CD4-positive, alpha-beta T cell treated with Interleukin-12 subunit alpha and Interleukin-12 subunit beta, for 1 hour (primary cell): ENCODE results near the gene NEURL2.
"Not testable (repeated sequence)": the region's sequence is repeated elsewhere in the genome, so short reads cannot be mapped to it uniquely, and the experiment has no call there.

Experiments
- DNase-seq: peaks from one replicate; pipeline ENCODE4 v3.0.0-alpha.2; 2020

Gene NEURL2

DNA sequence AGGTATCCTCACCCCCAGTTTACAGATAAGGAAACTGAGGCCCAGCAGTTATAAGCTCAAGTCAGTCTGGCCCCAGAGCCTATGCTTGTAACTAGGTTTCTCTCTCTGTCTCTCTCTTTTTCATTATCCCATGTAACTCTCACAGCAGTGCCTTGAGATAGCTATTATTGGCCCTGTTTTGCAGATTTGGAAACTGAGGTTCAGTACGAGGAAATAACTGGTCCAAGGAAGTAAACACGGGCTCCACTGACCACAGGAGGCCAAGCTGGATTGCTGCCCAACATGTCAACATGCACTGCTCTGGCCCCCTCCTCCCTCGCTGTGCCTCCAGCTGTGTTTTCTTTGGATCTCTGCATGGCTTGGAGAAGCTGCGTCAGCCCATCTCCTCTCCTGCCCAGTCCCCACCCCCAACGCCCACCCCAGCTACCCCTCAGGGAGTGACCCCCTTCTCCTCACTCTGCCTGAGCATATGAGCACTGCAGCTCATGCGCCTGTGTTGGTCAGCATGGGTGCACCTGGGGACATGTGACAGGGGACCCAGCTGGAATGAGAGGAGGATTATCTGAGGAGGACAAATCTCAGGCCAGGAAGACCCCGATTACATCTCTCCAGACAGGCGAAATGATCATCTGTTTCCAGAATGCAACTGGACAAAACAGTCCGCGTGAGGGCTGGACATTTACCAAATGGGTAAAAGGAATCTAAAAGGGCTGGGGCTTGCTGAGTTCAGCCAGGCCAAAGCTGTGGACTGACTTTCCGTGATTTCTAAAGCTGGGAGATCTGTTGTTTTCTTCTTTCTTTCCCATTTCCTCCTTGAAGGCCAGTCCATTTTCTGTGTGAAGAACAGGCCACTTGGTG, 28.8 kb upstream of the NEURL2 start:
- no peak for DNase-seq

DNA sequence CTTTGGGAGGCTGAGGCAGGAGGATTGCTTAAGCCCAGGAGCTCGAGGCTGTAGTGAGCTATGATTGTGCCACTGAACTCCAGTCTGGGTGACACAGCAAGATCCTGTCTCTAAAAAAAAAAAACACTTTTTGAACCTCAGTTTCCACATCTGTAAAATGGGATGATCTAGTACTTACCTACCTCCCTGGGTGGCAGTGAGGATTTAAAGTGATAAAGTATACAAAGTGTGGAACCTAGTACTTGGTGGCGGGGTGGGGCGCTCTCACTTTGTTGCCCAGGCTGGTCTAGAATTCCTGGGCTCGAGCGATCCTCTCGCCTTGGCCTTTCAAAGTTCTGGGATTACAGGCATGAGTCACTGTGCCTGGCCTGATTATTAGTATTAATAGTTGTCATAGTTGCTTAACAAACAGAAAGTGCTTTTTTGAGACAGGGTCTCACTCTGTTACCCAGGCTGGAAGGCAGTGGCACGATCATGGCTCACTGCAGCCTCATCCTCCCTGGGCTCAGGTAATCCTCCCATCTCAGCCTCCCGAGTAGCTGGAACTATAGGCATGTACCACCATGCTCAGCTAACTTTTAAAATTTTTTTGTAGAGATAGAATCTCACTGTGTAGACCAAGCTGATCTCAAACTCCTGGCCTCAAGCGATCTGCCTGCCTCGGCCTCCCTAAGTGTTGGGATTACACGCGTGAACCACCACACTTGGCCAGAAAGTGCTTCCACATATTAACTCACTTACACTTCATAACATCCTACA, 27.9 kb upstream of the NEURL2 start:
- no peak for DNase-seq

GRCh38 chr20:45918182-45918737, 27.3 kb upstream of the NEURL2 start:
- no peak for DNase-seq

DNA sequence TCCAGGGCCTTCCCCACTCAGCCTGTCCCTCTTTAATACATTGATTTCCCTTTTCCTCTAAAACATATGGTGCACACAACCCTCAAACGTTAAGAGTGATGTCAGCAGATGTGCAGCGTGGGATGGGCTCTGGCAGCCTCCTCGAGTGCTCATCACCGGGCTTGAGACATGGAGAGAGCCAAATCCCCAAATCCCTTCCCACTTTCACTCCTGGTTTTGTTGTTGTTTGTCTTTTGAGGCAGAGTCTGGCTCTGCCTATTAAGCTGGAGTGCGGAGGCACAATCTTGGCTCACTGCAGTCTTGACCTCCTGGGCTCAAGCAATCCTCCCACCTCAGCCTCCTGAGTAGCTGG, 26.8 kb upstream of the NEURL2 start:
- DNase-seq = no peak

DNA sequence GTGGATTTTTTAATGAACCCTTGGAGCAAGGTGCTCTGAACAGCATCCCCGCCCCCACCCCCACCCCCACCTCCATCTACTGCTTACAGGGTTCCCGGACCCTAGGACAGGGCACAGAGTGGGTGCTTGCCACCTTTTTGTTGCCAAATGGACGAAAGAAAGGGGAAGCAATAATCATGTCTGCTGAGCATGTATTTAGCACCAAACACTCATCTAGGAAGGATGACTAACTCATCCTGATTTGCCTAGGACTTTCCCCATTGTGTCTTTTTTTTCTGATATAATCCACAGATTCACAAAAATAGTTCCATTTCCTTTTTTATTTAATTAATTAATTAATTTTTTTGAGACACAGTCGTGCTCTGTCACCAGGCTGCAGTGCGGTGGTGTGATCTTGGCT, 22.1 kb upstream of the NEURL2 start:
- DNase-seq = no peak

DNA sequence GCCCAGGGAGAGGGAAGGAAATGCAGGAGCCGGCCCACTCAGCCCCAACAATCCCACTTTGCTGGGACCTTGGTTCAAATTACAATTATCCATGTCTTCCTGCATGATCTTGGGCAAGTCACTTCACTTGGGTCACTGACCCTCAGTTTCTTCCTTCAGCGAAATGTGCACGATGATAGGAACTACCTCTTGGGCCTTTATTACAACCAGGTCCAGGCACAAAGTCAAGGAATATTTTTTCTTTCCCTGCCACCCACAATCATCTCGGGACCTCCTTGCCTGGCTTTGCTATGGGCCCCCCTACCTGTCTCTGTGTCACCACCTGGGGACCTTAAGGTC, 21.3 kb upstream of the NEURL2 start:
- DNase-seq = no peak

DNA sequence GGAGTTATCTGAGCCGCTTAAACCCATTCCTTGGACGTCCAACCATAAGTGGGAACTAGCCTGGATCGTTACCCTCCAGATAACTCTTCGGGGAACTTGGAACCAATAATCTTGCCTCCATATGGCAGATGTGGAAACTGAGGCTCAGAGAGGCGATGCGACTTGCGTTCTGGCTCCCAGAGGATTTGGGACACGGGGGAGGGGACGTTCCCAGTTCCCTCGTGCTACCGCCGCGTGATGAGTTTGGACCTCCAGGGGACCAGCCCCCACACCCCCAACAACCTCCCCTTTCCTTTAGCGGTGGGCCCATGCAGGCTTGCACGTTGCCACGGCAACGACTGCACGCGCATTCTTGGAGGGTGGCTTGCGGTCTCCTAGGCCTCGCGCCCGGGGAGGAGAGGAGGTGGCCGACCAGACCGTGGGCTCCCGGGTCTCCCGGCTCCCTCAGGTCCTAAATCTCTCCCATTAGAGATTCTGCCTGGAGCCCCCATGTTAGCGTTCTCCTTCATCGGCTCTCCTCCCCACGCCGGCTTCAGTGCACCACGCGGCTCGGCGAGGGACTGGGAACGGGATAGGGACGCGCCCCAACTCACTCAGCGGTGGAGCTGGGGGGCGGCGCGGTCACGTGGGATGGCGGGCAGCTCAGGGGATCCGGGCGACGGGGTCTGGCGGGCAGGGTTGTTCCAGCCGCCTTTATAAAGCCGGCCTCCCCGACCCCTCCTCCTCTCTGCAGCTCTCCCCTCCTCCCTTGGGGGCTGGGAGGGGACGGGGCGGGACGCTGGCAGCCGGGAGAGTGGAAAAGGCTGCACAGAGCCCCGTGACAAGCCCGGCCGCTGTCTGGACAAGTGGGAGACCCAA, 20.7 kb upstream of the NEURL2 start, which contains the start of gene PLTP:
Gene PLTP (minus strand): TSS at position 670 of the 858 bp plus-strand sequence. CDS start 703 bp downstream, outside the sequence.
- DNase-seq = peak; percentile 43

- DNase-seq = peak; percentile 92
Measured at GRCh38 chr20:45910670-45911485, 19.9 kb upstream of the NEURL2 start.

DNA sequence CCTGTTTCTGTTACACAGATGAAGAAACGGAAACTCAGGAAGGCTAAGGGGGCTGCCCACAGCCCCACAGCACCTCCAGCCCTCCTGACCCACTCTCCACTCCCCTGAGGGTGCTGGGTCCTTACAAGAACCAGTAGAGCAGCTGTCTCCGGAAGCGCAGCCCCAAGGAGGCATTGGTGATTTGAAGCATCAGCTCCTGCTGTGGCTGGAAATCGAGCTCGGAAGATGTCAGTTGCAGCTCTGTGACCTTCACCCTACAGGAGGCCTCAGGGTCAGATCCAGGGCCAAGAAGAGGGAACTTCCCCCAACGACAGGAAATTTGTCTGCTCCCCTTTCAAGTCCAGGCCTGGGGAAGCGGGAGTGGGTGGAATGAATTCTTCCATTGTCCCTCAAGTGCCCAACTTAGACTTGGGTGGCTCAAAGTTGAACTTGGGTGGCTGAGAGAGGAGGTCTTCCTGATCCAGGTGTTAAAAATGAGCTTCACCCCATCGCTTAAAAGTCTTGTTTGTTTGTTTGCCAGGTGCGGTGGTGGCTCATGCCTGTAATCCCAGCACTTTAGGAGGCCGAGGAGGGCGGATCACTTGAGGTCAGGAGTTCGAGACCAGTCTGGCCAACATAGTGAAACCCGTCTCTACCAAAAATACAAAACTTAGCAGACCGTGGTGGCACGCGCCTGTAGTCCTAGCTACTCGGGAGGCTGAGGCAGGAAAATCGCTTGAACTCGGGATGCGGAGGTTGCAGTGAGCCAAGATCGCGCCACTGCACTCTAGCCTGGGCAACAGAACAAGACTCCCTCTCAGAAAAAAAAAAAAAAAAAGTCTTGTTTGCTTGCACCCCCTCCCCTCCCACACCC, 19.0 kb upstream of the NEURL2 start:
- DNase-seq = no peak

DNA sequence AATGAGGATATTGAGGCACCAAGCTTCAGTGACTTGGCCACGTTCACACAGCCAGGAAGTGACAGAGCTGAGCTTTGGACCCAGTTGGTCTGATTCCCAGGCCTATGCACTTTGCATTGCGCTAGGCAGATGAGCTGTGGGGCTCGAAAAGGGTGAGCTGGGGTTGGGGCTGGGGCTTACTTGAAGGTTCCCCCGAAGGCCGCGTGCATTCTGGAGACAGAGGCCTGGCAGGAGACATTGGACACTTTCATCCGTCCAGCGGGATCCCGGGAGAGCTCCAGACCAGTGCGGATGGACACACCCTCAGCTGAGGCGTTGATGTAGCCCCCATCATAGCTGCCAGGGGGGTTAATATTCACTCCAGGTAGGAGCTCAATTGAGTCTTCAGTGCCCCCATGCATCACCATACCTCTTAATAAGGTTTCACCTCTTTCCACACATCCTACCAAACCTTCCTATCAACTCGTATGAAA, 18.4 kb upstream of the NEURL2 start:
- DNase-seq = no peak

DNA sequence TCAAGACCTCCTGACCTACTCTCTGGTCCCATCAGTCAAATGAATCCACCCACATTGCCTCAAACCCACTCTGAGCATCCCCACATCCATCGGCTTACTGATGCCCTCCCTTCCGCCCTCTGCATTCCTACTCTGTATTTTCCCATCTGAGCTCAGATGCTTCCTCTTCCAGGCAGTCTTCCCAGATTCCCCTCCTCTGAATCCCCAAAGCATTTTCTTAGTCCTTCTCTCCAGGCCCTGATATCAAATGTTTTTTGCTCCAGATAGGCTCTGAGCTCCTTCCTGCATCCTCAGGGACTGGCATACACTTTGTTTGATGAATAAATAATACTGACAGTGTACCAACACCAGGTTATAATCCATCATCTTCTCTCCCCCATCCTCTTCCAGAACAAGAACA, 17.1 kb upstream of the NEURL2 start:
- no peak for DNase-seq

DNA sequence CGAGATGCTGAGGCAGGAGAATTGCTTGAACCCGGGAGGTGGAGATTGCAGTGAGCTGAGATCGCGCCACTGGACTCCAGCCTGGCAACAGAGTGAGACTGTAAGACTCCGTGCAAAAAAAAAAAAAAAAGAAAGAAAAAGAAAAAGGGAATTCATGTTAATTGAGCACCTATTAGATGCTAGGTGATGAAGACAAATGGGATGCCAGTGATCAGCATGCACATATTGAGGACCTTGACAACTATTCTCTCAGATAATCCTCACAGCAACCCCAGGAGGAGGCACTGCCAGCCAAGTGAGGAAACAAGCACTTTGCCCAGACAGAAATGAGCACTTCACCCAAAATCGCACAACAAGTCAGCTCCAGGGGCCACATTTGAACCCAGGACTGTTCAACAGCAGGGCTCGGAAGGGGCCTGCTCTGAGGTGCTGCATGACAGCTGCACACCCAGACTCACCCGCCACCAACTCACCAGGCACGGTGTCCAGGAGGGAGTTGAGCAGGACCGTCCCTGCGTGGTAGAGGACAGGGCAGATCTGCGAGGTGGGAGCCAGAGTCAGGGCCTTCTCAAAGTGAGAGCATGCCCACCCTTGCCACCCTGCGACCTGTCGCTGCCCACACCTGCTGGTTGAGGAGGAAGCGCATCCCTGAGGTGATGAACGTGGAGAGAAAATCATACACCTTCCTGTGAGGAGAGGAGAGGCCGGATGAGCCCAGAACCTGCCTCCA, 16.4 kb upstream of the NEURL2 start:
- no peak for DNase-seq

DNA sequence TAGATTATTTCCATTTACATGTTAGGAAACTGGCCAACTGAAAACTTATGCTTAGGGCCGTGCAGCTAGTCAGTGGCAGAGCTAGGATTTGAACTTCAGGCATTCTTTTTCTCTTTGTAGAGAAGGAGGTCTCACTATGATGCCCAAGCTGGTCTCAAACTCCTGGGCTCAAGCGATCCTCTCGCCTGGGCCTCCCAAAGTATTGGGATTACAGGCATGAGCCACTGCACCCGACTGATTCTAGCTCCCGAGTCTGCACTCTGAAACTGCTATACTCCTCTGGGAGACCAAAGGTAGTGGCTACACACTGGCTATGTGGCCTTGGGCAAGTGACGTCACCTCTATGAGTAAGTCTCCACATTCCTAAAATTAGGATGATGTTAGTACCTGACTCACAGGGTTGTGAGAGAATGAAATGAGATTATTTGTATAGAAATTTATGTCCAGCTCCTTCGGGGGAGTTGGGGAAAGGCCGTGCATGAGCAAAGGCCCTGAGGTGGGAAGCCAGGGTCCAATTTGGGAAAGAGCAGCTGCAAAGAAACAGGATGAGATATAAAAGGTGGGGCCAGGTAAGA, 14.6 kb upstream of the NEURL2 start:
- no peak for DNase-seq

DNA sequence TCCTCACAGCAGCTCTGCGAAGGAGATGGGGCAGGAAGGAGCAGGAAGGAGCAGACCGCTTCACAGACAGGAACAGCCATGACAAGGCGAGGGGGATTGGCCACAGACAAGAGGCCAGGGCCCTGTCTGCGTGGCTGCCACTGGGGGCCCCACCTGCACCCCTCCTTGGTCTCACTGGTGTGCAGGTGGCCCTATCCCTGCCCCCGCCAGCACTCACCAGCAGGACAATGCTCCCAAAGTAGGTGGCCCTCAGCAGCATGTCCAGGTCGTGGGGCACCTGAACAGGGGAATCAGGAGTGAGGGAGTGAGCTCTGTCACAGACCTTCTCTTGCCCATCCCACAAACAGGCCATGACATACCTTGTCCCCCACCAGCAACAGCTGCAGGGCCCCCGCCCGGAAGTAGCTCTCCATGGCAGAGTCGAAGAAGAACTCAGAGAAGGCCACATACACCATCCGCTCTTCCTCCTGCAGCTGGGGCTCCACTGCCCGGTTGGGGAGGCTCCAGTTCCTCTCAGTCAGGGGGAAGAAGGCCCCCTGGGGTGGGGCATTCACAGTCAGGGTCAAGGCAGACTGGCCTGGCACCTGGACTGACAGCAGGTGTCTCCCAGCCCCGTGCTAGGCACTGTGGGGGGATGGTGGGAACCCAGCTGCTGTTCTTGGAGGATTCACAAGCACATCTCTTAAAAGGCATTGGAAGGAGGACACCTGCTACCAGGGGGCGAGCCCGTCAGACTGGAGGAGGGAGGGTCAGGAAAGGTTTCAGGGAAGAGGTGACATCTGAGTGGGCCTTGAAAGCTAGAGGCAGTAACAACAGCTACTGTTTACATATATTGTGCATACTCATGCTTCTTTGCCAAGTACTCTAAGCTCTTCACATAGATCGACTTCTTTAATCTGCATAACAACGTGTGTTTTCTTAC, 13.8 kb upstream of the NEURL2 start:
- DNase-seq = no peak

DNA sequence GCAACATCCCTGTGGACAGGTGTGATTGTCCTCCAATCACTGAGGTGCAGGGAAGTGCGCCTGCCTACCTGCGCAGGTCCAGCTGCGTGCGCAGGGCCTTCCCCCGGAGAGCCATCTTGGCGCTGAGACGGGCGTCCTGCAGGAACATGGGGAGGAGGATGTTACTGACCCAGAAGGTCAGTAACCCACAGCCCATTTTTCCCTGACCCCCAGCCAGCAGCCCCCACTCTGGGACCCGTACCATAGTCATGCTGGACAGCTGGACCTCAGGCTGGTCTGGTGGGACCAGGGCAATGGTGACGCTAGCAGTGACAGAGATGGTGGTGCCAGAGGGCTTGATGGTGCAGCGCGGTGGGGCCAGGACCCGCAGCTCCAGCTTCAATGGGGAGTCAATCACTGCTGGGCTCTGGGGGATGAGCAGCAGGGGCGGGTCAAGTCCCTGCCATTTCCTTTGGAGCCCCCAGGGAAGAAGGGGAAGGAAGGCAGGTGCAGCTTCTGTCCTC, 11.2 kb upstream of the NEURL2 start:
- no peak for DNase-seq

DNA sequence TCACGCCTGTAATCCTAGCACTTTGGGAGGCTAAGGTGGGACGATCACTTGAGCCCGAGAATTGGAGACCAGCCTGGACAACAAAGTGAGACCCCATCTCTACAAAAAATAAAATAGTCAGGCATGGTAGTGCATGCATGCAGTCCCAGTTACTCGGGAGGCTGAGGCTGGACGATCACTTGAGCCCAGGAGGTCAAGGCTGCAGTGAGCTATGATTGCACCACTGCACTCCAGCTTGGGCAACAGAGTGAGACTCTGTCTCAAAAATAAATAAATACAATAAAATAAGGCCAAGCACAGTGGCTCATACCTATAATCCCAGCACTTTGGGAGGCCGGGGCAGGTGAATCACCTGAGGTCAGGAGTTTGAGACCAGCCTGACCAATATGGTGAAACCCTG, 10.3 kb upstream of the NEURL2 start:
- not testable (repeated sequence) for DNase-seq

DNA sequence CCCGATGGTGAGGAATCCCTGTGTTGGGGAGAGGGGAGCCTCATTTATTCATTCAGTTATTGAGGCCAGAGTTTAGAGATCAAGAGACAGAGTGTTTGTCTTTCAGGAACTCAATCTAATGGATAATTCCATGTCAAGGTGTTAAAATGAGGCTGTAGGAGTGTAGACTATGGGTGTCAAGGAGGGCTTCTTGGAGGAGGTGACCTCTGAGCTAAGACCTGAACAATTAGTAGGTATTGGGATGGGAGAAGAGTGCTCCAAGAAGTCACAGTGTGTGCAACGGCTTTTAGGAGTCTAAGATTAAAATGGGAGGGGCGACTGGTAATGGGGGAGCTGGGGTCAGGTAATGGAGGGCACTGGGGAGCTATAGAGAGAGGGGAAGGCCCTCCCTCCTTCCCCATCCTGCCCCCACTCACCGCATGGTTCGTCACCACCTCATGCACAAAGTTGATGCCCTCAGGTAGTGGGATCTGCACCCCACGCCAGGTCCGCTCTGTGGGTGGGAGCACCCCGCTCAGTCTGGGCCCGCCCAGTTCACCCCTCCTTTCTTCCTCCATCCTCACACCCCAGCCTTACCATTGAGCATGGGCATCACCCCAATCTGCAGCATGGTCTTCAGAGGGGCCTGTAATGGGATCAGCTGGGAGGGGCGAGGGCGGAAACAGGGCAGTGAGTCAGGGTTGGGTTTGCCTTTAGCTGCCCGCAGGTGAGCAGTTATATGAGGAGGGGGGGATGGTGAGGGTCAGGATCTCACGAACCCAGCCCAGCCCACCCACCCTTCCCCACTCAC, 8.2 kb upstream of the NEURL2 start:
- DNase-seq = no peak

- DNase-seq = no peak
Measured at GRCh38 chr20:45898285-45898684, 7.3 kb upstream of the NEURL2 start.
